Activated CD4-positive, alpha-beta T cell treated with anti-CD3 and anti-CD28 coated beads, Interleukin-2, Interleukin-6, amounts not matched to agents 100 ng/mL and 50 ng/mL, durations not matched to agents 16 hours and 8 hours (primary cell): Measurements from ENCODE around the gene C19orf85.
A peak's percentile ranks its signal among the peaks of the same experiment; 100 is the strongest.

Source experiments
- DNase-seq: peaks from one replicate; pipeline ENCODE4 v3.0.0-alpha.2; 2020

Gene C19orf85

DNA sequence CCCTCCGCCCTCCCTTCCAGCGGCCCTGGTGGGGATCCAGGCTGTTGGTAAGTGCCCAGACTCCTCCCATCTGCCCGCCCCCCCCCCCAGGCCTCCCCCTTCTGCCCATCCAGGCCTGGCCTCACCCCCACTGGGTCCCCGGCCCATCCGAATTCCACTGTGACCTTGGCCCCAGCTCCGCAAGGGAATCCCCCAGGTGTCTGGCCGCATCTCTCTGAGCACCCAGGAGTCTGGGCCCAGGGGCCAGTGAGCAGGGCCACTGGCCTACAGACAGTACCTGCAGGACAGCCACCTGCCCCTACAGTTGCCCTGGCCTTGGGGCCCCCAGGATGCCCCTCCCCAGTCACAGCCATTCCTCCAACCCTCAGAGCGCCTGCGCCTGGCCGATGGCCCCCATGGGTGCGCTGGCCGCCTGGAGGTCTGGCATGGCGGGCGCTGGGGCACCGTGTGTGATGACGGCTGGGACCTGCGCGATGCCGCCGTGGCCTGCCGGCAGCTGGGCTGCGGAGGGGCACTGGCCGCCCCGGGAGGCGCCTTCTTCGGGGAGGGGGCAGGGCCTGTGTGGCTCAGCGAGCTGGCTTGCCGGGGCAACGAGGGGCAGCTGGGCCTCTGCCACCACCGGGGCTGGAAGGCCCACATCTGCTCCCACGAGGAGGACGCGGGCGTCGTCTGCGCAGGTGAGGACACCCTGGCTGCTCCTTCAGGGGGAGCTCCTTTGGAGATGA is 24.6 kb upstream of the C19orf85 start:
- DNase-seq: no peak

DNA sequence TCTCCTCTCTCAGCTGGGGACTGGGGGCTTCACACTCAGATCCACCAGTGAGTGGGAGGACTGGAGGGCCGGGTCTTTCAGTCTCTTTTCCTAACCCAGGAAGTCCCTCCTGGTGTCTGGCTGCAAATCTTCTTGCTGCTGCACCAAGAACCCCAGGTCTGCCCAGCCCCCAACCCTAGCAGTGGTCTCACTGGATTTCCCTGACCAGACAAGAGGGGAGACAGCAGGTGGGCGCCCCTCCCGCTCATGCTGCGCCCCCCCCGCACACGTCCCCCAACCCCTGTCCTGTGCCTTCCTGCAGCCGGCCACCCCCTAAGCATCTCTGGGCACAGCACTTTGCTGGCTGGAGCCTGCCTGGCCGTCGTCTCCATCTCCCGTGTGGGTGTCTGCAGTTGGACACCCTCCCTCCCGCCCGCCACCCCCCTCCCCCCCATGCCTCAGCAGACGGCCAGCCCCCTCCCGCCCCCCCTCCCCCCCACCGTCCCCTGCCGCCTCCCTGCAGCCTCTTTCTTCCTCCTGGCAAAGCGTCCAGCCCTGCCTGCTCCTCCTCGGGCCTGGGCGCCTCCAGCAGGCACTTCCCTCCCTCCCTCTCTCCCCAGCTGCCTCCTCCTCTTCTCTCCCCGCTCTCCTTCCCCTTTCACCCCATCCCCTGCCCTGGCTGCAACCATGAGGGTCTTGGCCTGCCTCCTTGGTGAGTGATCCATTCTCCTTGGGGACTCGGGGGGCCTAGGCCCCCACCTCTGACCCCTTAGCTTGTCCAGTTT is 23.6 kb upstream of the C19orf85 start, which contains the start of gene SSC5D:
TSS of gene SSC5D (plus strand) at position 513 of the 764 bp plus-strand sequence. CDS start at position 667, 154 bp downstream.
- DNase-seq: no peak

DNA sequence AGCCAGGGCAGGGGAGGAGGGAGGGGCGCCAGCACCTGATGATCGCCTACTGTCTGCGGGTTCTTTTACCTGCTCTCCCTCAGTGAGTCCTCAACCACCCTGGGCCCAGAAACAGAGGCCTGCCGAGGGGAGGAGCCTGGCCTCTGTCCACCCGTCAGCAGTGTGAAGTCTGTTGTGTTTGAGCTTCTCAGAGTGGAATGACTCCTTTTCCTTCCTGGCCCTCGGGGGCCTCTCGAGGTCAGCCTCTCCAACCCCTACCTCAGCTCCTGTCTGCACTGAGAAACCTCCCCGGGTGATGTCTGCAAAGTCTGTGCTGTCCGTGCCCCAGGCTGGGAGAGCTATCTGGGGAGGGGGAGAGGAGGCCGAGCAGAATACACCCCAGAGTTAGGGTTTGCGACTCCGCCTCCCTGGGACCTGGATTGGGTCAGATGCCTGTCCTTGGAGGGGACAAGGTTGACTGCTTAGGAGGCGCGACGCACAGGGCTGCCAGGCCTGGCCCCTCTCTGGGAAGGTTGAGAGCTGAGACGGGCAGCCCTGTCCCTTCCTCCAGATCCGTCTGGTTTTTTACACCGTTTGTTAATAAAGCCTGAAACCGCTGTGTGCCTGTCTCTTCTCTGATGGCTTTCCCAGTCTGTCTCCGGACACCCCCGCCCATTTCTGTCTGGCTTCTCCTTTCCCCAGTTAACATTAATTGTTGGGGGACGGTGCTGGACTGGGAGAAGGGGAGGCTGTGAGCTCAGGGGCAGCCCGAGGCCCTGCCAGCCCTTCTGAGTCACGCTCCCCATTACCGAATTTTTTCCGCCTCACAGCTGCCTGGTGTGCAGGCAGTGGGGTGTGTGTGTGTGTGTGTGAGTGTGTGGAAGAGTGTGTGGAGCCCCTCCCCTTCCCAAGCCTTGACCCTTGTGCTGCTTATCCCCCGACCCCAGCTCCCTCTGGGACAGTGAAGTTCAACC is 22.7 kb upstream of the C19orf85 start:
- DNase-seq: peak; percentile 40

DNA sequence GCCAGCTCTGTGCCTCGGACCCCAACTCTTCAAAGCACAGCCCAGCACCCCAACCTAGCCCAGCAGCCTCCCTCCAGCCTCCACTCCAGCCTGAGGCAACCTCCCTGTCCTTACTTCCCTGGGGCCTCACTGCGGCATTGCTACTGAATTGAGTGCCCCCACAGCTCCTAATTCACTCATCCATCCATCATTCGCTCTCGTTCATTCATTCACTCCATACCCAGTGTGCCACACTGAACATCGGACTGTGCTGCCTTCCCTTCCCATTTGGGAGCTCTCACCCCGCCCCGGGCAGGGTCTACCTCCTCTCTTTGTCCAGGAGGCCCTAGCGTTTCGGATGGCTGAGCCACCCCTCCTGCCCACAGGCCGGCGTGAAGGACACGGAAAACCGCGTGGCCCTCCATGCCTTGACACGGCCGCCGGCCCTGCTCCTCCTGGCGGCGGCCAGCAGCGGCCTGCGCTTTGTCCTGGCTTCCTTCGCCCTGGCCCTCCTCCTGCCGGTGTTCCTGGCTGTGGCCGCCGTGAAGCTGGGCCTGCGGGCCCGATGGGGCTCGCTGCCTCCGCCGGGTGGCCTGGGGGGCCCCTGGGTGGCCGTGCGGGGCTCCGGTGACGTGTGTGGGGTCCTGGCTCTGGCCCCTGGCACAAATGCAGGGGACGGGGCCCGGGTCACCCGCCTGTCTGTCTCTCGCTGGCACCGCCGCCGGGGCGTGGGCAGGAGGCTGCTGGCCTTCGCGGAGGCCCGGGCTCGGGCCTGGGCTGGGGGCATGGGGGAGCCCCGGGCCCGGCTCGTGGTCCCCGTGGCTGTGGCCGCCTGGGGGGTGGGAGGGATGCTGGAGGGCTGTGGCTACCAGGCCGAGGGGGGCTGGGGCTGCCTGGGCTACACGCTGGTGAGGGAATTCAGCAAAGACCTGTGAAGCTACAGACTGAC is 21.8 kb upstream of the C19orf85 start:
- no peak for DNase-seq

DNA sequence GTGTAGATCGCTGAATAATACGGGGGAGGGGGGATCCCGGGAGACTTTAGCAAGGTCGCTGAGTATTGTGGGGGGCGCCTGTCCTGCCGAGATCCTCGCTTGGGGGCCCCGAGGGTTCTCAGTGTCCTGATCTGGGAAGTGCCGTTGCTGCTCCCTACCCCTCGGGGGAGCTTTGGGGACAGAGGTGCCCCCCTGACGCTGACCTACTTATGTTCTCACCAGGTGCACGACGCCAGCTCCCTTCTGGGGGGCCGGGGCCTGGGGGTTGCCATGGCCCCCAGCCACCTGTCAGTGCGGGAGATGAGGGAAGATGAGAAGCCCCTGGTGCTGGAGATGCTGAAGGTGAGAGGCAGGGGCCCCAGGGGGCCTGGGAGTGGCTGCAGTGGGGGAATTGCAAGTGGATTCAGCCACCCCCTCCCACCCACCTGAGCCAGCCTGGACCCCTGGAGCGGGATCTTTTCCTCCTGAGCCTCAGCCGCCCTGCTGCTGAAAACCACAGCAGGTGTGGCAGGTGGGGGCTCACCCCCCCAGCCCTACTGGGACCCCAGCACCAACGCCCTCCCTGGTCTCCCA is 21.0 kb upstream of the C19orf85 start:
- DNase-seq: no peak

DNA sequence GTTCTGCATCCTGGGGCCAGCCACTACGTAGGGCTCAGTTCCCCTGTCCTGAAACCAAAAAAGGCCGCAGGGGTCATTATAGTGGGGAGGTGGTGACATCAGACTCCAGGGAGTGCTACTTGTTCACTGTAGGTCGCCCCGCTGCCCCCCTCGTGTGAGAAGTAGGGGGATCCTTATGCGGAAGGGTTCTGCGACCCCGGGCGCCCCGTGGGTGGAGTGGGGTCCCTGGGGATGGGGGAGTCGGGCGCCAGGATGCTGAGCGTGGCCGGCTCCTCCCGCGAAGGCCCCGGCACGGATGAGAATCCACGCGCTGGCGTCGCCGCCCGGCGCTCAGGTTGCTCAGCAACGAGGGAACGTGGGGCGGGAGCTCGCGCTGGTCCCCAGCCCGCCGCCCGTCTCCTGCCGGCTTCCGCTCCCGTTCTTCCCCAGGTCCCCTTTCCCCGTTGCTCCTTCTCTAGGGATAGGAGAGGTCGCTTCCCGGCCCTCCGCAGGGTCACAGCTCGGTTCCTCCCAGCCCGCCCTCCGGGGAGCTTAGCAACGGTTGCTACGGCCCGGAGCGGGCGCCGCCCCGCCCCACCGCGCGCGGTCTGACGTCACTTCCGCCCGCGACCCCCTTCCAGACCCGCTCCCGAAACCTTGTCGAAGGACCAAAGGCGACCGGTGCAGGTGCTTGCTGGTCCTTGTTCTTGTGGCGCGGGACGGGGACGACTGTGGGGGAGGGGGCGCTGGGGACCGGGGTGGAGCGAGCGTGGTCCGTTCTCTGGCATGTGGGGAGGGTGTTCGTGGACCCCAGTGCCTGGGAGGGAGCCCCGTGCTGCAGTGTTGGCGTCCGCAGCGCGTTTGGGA is 20.3 kb upstream of the C19orf85 start, which contains the start of gene NAT14:
TSS of gene NAT14 (plus strand) at position 596 of the 846 bp plus-strand sequence. CDS start 521 bp downstream, outside the sequence.
- peak; percentile 76 for DNase-seq

DNA sequence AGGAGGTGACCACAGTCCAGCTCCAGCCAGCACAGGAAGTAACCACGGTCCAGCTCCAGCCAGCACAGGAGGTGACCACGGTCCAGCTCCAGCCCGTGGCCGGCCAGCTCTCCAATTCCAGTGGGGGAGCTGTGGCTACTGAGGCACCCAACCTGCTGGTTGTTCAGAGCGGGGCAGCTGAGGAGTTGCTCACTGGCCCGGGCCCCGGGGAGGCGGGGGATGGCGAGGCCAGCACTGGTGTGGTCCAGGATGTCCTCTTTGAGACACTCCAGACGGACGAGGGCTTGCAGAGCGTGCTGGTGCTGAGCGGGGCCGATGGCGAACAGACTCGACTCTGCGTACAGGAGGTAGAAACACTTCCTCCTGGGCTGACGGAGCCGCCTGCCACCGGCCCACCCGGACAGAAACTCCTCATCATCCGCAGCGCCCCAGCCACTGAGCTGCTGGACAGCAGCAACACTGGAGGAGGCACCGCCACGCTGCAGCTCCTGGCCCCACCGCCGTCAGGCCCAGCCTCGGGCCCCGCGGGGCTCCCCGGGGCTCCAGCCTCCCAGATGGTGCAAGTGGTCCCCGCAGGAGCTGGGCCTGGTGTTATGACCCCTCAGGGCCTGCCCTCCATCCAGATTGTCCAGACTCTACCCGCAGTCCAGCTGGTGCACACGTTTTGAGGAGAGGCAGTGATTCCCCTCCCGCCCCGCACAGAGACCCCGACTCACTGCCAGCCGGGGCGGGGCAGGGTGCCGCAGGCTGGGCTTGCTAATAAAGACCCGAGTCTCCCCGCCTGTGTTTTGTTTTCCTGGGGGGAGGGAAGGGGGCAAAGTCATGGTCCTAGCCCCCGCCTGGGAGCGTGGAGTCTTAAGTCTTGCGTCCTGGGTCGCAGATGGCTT is 19.4 kb upstream of the C19orf85 start:
- DNase-seq: no peak

DNA sequence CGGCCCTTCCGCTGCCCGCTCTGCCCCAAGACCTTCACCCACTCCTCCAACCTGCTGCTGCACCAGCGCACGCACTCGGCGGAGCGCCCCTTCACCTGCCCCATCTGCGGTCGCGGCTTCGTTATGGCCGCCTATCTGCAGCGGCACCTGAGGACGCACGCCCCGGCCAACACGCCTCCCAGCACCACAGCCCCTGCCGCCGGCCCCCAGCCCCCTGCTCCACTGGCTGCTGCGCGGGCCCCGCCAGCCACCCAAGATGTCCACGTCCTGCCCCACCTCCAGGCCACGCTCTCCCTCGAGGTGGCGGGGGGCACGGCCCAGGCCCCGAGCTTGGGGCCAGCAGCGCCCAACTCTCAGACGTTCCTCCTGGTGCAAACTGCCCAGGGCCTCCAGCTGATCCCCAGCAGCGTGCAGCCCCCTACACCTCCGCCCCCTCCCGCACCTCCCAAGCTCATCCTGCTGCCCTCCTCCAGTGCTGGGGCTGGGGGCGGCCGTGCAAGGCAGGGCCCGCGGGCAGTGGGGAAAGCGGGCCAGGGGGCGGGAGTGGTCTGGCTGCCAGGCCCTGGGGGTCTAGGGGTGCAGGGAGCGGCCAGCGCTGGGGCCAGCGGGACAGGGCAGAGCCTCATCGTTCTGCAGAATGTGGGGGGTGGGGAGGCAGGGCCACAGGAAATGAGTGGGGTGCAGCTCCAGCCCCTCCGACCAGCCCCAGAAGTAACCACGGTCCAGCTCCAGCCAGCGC is 18.6 kb upstream of the C19orf85 start:
- no peak for DNase-seq

DNA sequence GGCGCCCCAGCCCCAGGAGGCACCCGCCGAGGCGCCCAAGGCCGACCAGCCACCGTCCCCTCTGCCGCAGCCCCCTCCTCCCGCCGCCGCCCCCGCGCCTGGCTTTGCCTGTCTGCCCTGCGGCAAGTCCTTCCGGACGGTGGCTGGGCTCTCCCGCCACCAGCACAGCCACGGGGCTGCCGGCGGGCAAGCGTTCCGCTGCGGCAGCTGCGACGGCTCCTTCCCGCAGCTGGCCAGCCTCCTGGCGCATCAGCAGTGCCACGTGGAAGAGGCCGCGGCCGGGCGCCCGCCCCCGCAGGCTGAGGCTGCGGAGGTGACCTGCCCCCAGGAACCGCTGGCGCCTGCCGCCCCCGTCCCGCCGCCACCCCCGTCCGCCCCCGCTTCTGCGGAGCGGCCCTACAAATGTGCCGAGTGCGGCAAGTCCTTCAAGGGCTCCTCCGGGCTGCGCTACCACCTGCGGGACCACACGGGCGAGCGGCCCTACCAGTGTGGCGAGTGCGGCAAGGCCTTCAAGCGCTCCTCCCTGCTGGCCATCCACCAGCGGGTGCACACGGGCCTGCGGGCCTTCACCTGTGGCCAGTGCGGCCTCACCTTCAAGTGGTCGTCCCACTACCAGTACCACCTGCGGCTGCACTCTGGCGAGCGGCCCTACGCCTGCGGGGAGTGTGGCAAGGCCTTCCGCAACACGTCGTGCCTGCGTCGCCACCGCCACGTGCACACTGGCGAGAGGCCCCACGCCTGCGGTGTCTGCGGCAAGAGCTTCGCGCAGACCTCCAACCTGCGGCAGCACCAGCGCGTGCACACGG is 17.8 kb upstream of the C19orf85 start:
- no peak for DNase-seq

DNA sequence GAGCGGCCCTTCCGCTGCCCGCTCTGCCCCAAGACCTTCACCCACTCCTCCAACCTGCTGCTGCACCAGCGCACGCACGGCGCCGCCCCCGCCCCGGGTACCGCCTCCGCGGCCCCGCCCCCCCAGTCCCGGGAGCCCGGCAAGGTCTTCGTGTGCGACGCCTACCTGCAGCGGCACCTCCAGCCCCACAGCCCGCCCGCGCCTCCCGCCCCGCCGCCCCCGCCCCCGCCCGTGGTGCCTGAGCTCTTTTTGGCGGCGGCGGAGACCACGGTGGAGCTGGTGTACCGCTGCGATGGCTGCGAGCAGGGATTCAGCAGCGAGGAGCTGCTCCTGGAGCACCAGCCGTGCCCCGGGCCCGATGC is 17.2 kb upstream of the C19orf85 start:
- no peak for DNase-seq

DNA sequence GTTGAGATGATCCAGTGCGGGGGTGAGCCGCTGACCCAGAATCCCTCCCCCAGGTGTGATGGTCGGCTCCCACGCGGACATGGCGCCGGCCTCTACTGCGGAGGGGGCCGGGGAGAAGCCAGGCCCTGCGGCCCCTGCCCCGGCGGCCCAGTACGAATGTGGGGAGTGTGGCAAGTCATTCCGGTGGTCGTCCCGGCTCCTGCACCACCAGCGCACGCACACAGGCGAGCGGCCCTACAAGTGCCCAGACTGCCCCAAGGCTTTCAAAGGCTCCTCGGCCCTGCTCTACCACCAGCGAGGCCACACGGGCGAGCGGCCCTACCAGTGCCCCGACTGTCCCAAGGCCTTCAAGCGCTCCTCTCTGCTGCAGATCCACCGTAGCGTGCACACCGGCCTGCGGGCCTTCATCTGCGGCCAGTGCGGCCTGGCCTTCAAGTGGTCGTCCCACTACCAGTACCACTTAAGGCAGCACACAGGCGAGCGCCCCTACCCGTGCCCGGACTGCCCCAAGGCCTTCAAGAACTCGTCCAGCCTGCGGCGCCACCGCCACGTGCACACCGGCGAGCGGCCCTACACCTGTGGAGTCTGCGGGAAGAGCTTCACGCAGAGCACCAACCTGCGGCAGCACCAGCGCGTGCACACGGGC is 16.7 kb upstream of the C19orf85 start:
- no peak for DNase-seq

DNA sequence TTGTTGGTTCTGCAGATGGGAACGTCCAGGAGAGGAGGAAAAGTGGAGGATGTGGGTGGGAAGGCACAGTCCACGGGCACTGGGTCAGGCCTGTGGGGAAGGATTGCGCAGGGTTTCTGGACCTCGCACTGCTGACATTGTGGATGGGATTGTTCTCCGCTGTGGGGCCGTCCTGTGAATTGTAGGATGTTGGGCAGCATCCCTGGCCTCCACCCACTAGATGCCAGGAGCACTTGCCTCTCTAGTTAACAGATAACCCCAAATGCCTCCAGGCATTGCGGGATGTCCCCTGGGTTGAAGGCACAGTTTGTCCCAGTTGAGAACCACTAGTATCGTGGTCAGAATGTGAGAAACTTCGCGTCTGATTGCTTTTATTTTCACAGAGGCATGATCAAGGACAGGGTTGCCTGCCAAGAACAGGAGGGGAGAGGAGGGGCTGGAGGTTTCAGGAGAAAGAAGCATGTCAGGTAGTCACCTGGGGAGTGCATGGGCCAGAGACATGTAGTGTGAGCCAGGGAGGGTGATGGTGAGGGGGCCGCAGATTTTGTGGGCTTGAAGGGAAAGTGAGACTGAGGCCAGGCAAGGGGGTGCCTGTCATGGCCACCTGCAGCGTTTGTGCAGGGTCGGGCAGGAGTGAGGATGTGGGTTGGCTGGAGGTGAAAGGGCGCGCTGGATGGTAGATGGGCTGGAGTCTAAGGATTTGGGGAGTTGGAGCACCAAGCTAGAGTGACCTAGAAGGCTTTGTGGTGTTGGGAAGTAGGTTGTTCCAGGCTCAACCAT is 15.1 kb upstream of the C19orf85 start:
- no peak for DNase-seq

DNA sequence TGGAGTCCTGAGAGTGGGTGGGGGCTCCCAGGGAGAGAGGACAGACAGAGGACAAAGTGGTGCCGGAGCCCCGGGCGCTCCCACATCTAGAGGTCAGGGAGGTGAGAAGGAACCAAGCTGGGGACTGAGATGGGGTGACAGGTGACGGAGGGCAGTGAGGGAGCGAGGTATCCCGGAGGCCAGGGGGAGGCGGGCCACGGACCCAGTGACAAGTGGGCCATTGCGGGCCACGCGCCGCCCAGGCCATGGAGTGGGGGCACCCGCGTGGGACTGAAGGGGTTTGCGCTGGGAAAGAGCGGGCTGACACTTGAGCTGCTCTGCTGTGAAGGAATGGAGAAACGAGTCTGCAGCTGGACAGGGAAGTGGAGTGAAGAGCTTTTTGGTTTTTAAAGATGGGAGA is 14.5 kb upstream of the C19orf85 start:
- no peak for DNase-seq

DNA sequence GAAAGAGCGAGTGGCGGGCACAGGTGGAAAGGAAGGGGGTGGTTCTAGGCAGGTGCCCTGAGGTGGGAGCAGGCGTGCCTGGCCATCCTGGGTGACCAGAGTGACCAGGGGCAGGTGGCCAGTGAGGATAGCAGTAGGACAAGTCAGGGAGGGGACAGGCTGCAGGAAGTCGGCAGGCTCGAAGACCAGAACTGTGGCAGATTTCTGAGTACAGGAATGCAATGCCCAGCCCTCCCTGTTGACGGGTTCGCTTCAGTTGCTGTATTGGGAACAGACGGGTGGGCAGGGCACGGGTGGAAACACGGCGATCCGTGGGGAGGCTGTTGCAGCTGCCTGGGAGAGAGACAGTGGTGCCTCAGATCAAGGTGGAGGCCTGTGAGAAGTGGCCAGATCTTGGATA is 13.8 kb upstream of the C19orf85 start:
- no peak for DNase-seq

DNA sequence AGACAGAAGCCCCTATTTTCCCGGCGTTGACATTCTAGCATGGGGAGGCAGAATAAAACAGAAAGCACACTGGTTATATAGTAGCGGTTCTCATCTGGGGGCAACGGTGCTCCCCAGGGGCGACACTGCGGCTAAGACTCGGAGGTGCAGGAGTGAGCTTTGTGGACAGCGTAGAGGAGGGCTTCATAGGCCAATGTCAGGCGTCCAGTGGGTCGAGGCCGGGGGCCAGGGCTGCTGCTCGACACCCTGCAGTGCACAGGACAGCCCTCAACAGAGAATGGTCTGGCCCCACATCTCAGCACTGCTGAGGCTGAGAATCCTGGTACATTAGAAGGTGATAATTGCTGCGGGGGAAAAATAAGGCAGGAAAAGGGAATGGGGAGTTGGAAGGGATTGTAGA is 13.4 kb upstream of the C19orf85 start:
- no peak for DNase-seq

DNA sequence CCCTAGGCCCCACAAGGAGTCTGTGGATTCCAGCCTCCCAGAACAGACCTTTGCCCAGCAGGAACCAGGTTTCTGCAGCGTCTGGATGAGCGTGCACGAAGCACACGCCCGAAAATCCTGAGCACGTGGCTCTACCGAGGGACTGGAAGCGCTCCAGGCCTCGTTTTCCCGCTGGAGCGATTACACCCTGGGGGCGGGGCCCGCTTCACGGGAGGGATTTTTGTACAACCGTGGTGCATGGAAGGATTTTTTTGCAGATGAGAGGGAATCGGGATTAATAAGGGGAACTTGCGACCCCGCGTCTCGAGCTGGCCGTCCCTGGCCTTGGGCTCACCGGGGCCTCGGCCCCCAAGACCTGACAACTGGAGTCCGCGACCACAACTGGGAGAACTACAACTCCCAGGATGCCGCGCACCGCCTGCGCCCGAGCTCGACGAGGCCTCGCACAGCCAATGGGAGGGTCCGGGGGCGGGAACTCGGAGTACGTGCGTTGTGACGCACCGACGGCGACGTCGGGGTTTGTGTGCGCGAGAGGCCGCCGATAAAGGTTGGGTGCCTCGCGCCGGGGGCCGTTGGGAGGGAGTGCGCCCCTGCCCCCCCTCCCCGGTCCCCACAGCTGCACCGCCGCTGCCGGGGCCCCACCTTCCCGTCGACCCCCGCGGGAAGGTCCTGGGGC is 11.7 kb upstream of the C19orf85 start, which contains the start of gene ZNF628:
TSS of gene ZNF628 (plus strand) at position 518 of the 676 bp plus-strand sequence. CDS start 3,294 bp downstream, outside the sequence.
- DNase-seq: peak; percentile 98
